ENCODE results near the gene EED.
A peak's percentile ranks its signal among the peaks of the same experiment; 100 is the strongest.
"Not testable (repeated sequence)": the region's sequence is repeated elsewhere in the genome, so short reads cannot be mapped to it uniquely, and the experiment has no call there.

Gene EED

GRCh38 chr11:86222081-86222480 is 22.5 kb upstream of the EED start:
- no peak for ATAC-seq
- TF ChIP-seq ESRRG (CRISPR knock-in tag; IDR thresholded peaks at IDR 0.05) (no peak), TSHZ2 (CRISPR knock-in tag; IDR thresholded peaks at IDR 0.05) (no peak), ZFP3 (CRISPR knock-in tag; IDR thresholded peaks at IDR 0.05) (no peak), ZFP30 (CRISPR knock-in tag; IDR thresholded peaks at IDR 0.05) (no peak), ZNF70 (CRISPR knock-in tag; IDR thresholded peaks at IDR 0.05) (no peak), ISL1 (CRISPR knock-in tag; IDR thresholded peaks at IDR 0.05) (no peak), CSRNP3 (CRISPR knock-in tag; IDR thresholded peaks at IDR 0.05) (no peak), ARNTL (CRISPR knock-in tag; IDR thresholded peaks at IDR 0.05; ENCODE audit: borderline replicate concordance, low read depth) (no peak), CREB5 (CRISPR knock-in tag; IDR thresholded peaks at IDR 0.05; ENCODE audit: low read depth) (no peak), RARB (CRISPR knock-in tag; IDR thresholded peaks at IDR 0.05) (no peak), ZNF565 (CRISPR knock-in tag; conservative IDR thresholded peaks at IDR 0.05; ENCODE audit: low read depth) (no peak), OSR1 (CRISPR knock-in tag; IDR thresholded peaks at IDR 0.05) (no peak), TOX (CRISPR knock-in tag; IDR thresholded peaks at IDR 0.05; ENCODE audit: borderline replicate concordance) (no peak), SNAI2 (CRISPR knock-in tag; IDR thresholded peaks at IDR 0.05) (no peak)

GRCh38 chr11:86224575-86224974 is 20.0 kb upstream of the EED start:
- not testable (repeated sequence) for ATAC-seq

GRCh38 chr11:86225344-86225743 is 19.2 kb upstream of the EED start:
- TF ChIP-seq ZNF8 (CRISPR knock-in tag; IDR thresholded peaks at IDR 0.05), result peak; percentile 40; the same call in 1 of the 2 replicates
- peak; percentile 51; the same call in 1 of the 2 replicates for TF ChIP-seq ZNF70 (CRISPR knock-in tag; IDR thresholded peaks at IDR 0.05)
- ATAC-seq, result not testable (repeated sequence)

GRCh38 chr11:86228269-86229038 is 16.1 kb upstream of the EED start:
- TF ChIP-seq CREB5 (CRISPR knock-in tag; IDR thresholded peaks at IDR 0.05; ENCODE audit: low read depth) (no peak), ARNTL (CRISPR knock-in tag; IDR thresholded peaks at IDR 0.05; ENCODE audit: borderline replicate concordance, low read depth) (no peak), ZFP3 (CRISPR knock-in tag; IDR thresholded peaks at IDR 0.05) (no peak), PATZ1 (CRISPR knock-in tag; IDR thresholded peaks at IDR 0.05; ENCODE audit: borderline replicate concordance) (no peak), RARB (CRISPR knock-in tag; IDR thresholded peaks at IDR 0.05) (no peak), ZC3H10 (CRISPR knock-in tag; IDR thresholded peaks at IDR 0.05) (no peak), ISL1 (CRISPR knock-in tag; IDR thresholded peaks at IDR 0.05) (no peak), CSDC2 (CRISPR knock-in tag; IDR thresholded peaks at IDR 0.05) (no peak), ZFP30 (CRISPR knock-in tag; IDR thresholded peaks at IDR 0.05) (no peak), TSHZ2 (CRISPR knock-in tag; IDR thresholded peaks at IDR 0.05) (no peak)

GRCh38 chr11:86229039-86229330 is 15.6 kb upstream of the EED start:
- not testable (repeated sequence) for ATAC-seq

More at GRCh38 chr11:86228269-86229038, 16.1 kb upstream of the EED start:
- no peak for ATAC-seq
